ENCODE data around the gene E4F1. TPM values are rescaled to one million over a fixed set of nuclear protein-coding genes. Genes with fewer than 3 reads are reported as not detected.

The E4F1 gene
- polyA plus RNA-seq, 1 donor = 14.3 TPM

DNA sequence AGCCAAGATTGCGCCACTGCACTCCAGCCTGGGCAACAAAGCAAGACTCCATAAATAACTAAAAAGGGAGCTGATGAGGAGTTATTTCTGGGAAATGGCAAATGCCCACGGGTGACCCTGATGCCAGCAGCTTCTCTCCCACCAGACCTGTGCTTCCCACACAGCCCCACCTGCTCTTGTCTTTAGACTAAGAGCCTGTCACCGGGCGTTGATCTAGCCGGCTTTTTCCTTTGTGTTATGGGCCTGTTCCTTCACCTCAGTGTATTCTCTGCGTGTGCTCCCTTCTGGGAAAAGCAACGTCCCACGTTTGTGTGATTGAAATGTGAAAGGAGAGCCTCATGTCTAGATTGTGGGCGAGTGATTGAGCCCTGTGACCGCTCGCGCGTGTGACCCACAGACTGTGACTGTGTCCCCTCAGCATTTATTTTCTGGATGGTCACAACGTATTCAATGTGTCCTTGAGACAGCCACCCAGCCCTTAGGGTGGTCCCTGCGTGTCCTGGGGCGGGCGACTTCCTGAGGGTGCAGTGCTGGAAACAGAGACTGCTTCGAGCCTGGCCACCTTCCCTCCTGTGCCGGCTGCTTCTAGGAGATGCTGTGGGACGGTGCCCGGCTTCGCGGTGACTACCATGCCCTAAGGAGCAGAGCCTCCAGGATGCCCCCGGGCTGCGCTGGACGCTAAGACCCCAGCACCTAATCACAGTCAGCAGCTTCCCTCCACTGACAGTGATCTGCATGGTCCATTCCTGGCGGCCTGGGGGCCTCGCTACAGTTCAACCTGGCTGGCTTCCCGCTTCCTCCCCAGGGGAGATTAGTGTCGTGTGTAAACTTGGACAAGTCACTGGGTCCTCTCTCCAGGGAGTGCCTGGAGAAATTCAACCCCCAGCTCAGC, 52.3 kb downstream of the E4F1 start:
- DNase-seq (ENCODE audit: low read depth) = no peak

DNA sequence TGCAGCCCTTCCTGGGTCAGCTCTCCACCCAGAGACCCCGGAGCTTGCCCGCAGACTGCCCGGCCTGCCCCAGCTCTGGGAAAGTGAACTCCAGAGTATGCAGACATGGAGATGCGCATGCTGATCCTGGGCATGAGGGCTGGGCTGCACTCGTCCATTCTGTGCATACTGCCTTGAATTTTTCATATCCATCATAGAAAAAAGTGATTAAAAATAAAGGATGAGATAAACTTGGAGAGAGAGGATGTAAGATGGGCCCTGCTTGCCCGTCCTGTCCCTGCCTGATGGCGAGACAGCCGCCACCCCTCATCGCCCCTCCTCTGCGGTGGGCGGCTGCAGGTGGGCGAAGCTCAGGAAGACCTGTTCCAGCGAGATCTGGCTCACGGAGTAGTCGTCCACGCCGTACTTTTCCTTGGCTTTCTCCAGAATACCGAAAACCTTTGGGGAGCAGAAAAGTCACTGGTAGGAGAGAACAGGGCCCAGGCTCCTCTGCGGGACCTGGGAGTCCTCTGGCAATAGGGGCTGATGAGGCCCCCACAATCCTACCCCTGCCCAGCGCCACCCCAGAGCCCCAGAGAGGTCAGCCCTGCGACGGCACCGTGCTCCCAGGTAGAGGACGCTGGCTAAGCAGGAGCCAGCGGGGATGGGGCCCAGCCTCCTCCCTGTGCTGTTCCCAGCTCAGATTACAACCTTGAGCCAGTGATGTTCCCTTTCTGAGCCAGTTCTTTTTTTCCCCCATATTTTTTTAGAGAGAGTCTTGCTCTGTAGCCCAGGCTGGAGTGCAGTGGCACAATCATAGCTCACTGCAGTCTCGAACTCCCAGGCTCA, 53.2 kb downstream of the E4F1 start:
- DNase-seq (ENCODE audit: low read depth) = no peak

DNA sequence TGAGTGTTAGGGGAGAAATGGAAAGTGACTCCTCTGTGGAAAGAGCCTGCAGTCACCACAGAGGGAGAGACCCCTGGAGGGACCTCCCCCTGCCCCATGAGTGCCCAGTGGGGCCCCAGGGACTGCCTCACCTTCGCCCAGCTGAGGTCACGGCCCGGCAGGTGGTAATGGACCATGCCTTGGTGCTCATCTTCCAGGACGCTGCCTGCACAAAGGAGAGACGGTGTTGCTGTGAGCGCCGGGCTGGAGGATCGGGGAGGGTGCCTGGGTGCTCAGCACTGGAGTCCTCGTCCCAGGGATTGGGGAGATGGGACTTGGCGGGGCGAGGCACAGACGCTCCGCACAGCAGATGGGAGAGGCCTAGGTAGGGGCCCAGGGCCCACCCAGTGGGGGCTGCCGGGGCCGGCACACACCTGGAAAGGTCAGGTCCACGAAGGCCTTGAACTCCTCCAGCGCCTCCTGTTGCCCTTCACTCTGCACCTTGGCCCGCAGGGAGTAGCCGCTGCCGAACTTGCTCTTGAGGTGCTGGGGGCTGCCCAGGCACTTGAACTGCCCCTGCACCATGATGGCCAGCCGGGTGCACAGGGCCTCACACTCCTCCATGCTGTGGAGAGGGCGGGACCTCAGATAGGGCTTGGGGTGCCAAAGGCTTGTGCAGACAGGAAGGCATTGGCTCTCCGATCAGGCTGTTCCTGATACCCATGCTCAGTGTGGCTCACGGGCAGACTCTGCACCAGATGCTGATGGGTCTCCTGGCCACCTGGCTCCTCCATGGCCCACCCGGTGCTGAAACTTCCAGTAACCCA, 54.3 kb downstream of the E4F1 start:
- DNase-seq (ENCODE audit: low read depth) = no peak

DNA sequence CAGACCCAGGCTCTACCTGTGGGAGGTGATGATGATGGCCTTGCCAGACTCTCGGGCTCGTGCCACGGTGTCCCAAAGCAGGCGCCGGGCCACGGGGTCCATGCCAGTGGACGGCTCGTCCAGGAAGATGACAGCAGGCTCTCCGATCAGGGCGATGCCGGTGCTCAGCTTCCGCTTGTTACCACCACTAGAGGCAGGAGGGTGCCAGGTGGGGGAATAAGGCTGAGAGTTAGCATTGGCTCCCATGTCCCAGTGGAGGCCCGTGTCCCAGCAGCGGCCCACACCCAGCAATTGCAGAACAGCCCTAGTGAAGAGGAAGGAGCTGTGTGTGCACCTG, 54.8 kb downstream of the E4F1 start:
- no peak for DNase-seq (ENCODE audit: low read depth)

DNA sequence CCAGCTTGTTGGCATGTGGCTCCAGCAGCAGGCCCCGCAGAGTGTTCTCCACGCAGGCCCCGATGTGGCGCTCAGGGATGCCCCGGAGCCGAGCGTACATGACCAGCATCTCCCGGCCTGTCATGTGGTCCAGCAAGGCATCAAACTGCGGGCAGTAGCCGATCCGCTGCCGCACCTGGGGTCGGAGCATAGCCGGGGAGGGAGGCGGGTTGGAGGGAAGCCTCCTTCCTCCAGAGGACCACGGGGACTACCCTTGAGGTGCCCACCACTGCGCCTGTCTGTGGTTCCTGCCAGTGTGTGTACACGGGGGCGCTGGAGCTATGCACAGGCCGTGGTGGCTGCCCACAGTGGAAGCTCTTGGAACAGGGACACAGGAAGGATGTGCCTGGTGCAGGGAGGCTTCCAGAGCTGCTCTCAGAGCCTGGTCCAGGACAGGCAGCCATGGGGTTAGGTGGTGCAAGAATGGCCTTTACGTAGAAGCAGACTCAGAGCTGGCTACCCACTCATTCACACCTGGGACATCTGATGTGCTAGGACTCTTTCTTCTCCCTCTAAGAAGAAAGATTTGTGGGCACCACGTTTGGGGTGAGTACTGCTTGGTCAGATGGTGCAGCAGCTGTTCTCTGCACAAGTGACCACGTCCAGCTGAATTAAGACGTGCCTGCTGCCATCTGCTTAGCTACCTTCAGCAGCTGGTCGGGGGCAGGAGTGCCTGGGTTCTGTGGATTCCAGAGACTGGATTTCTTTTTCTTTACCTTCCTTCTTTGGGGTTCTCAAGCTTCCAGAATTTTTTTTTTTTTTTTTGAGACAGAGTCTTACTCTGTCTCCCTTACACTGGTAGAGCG, 55.8 kb downstream of the E4F1 start:
- no peak for DNase-seq (ENCODE audit: low read depth)

DNA sequence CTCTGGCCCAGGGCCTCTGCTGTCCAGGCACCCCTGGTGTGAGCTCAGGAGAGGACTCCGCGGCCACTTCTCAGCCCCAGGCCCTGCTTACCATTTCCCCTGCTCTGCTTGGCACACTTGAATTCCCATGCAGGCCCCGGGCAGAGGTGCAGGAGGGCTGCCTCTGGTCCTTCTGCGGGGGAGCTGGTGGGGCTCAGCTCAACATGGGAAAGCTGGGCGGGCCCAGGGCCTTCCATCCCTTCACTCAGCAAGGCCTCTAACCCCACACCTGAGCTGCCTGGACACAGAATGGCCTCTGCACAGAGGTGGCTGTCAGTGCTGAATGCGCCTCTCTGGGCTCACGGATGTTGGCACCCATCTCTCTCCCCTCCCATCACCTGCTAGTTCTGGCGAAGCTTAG, 57.1 kb downstream of the E4F1 start:
- DNase-seq (ENCODE audit: low read depth) = no peak

DNA sequence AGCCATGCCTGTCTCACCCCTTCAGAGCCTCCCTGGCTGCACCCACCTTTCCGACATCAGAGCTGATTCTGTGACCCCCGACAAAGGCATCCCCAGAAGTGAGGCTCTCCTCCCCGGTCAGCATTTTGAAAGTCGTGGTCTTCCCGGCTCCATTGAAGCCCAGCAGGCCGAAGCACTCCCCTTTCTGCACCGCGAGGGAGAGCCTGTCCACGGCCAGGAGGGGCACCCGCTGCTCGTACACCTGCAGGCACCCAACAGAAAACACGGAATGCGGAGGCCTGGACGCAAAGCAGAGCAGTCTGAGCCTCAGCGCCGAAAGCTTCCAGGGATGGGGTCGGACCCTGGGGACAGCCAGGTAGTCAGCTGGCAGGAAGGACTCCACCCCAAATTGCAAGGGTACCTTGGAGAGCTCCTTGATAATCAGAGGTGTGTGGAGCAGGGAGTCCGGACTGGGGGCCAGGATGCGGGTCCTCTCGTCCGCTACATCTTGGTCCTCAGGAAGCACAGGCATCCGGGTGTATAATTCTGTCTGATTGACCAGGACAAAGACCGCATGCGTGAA, 57.7 kb downstream of the E4F1 start:
- no peak for DNase-seq (ENCODE audit: low read depth)

DNA sequence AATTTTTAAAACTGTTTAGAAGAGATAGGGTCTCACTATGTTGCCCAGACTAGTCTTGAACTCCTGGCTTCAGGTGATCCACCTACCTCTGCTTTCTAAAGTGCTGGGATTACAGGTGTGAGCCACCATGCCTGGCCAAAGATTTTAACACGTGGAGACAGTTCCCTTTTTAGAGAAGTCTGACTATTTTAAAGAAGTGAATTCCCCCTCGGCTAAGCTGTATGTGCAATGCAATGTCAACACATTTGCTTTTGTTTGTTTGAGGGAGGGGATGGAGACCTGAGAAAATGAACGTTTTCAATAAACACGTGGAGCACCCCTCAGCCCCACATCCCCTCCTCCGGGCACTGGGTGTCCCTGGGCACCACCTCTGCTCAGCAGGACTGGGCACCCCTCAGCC, 58.9 kb downstream of the E4F1 start:
- DNase-seq (ENCODE audit: low read depth) = no peak

DNA sequence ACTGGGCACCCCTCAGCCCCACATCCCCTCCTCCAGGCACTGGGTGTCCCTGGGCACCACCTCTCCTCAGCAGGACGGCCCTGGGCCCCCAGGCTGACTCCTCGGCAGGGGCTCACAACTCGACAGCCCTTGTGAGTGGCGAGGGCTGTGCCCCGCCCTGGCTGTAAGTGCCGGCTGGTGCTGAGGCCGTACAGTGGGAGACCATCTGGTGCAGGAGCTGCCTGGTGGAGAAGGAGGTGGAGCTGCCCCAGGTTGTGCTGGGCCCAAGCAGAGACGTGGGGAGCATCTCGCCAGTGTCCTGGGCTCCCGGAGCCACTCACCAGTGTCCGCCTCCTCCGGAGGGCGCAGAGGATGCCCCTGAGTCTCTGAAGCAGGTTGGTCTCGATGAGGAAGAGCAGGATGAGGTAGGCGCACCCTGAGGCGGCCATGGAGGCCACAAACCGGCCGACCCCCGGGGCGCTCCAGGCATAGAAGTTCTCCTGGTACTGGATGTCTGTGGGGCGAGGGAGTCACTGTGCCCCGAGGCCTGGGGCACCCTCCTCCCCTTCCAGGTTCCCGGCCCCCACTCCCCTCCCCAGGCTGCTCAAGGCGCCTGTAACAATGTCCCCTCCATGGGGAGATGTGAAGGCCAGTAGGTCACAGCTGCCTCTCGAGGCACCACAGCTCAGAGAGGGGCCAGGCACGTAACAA, 59.6 kb downstream of the E4F1 start:
- no peak for DNase-seq (ENCODE audit: low read depth)

DNA sequence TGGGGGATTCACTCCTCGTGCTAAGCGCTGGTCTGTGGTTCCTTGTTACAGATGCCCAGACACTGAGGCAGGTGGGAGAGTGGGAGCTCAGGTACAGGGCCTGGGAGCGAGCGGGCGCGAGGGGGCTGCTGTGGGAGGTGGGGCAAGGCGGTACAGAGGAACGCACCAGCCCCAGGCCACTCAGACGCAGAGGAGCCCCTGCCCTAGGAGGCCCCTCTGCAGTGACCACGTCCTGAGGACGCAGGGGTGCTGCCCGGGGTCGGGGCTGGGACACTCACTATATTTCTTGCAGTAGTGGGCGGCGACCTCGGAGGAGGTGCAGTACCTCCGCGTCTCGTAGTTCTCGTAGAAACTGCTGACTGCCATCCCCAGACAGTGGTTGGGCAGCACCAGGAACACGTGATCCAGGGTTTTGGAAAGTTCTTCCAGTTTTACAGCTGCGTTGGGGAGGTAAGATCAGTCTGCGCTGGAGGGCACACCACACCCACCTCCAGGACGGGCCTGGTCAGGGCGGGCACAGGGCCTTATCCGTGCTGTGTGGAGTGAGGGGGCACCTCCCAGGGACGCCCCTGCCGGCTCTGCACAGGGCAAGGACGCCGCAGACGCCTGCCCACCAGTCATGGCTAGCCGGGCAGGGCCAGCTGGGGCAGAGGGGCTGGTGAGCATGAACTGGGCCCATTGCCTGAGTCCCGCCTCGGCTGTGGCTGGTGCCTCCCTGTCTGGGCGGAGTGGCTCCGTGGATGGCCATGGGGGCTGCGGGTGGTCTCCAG, 60.8 kb downstream of the E4F1 start:
- no peak for DNase-seq (ENCODE audit: low read depth)

DNA sequence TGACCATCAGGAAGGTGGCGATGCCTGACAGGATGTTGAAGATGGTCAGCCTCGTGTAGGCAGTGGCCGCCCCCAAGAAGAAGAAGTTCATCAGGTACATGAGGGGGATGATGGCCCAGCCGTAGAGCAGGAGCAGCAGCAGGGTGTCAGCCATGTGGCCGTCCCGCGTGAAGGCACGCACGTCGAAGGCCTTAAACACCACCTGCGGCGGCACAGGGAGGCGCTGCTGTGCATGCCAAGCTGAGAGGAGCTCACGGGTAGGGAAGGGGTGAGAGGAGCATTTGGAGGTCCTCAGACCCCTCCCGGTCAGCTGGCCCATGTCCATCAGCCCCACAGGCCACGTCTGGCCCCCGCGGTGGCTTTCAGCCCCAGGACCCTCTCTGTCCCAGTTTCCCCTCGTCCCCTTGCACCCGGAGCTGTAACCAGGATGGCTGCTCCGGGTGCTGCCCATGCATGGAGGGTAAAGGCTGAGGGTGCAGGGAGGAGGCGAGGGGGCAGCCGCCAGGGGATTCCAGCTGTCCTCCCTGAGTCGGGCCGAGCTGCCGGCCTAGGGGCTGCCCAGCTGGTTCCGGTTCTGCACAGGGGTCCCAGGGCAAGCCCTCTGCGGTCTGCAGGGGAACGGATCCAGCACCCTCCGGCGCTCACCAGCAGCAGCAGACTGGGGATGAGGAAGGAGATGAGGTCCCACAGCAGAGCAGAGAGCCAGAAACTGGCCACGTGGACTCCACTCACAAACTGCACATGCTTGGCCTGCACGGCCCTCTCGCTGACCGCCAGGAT, 61.6 kb downstream of the E4F1 start:
- DNase-seq (ENCODE audit: low read depth) = no peak

Other genes starting within 250 kb of the E4F1 start
- gene NOXO1, start 242.1 kb upstream of the E4F1 start, polyA plus RNA-seq (ENCODE audit: insufficient read length) = 1.4 TPM
- 16.2 TPM for gene GFER, start 239.4 kb upstream of the E4F1 start, polyA plus RNA-seq (ENCODE audit: insufficient read length)
- 1.4 TPM for gene SYNGR3, start 233.6 kb upstream of the E4F1 start, polyA plus RNA-seq (ENCODE audit: insufficient read length)
- gene ZNF598, start 213.8 kb upstream of the E4F1 start, polyA plus RNA-seq (ENCODE audit: insufficient read length) = 24.9 TPM
- gene NPW, start 203.8 kb upstream of the E4F1 start, polyA plus RNA-seq (ENCODE audit: insufficient read length) = 1.1 TPM
- 36.7 TPM for gene NHERF2, start 196.7 kb upstream of the E4F1 start, polyA plus RNA-seq (ENCODE audit: insufficient read length)
- 11.2 TPM for gene NTHL1, start 175.8 kb upstream of the E4F1 start, polyA plus RNA-seq (ENCODE audit: insufficient read length)
- gene TSC2, start 175.6 kb upstream of the E4F1 start, polyA plus RNA-seq (ENCODE audit: insufficient read length) = 70.4 TPM
- 140 TPM for gene PKD1, start 87.7 kb upstream of the E4F1 start, polyA plus RNA-seq (ENCODE audit: insufficient read length)
- 1.0 TPM for gene RAB26, start 75.0 kb upstream of the E4F1 start, polyA plus RNA-seq (ENCODE audit: insufficient read length)
- 43.7 TPM for gene TRAF7, start 67.8 kb upstream of the E4F1 start, polyA plus RNA-seq (ENCODE audit: insufficient read length)
- 2.3 TPM for gene CASKIN1, start 27.0 kb upstream of the E4F1 start, polyA plus RNA-seq (ENCODE audit: insufficient read length)
- gene MLST8, start 18.1 kb upstream of the E4F1 start, polyA plus RNA-seq (ENCODE audit: insufficient read length) = 29.2 TPM
- 6.2 TPM for gene BRICD5, start 12.7 kb upstream of the E4F1 start, polyA plus RNA-seq (ENCODE audit: insufficient read length)
- 15.4 TPM for gene PGP, start 8.8 kb upstream of the E4F1 start, polyA plus RNA-seq (ENCODE audit: insufficient read length)
- 1.1 TPM for gene DNASE1L2, start 12.9 kb downstream of the E4F1 start, polyA plus RNA-seq (ENCODE audit: insufficient read length)
- gene ECI1, start 28.0 kb downstream of the E4F1 start, polyA plus RNA-seq (ENCODE audit: insufficient read length) = 56.3 TPM
- 160 TPM for gene RNPS1, start 44.5 kb downstream of the E4F1 start, polyA plus RNA-seq (ENCODE audit: insufficient read length)
- gene ABCA3, start 117.1 kb downstream of the E4F1 start, polyA plus RNA-seq (ENCODE audit: insufficient read length) = 14.5 TPM
- 6.2 TPM for gene CCNF, start 205.9 kb downstream of the E4F1 start, polyA plus RNA-seq (ENCODE audit: insufficient read length)
- 4.4 TPM for gene TEDC2, start 236.5 kb downstream of the E4F1 start, polyA plus RNA-seq (ENCODE audit: insufficient read length)
- 3.6 TPM for gene NTN3, start 247.7 kb downstream of the E4F1 start, polyA plus RNA-seq (ENCODE audit: insufficient read length)